A549 (cell line): ENCODE measurements around the gene SORCS2.

Experiments used
- CBX2 ChIP-seq: fragments of 200-600 bp; sonication (generic); IDR thresholded peaks from 2 replicates; pipeline ENCODE4 v1.6.1; 2016; ENCODE audit warnings: low read depth, mild to moderate bottlenecking, borderline replicate concordance
- CBX8 ChIP-seq: fragments of 200-600 bp; sonication (generic); IDR thresholded peaks from 2 replicates; pipeline ENCODE4 v1.6.1; 2016
- EP300 ChIP-seq, 2 experiments: fragments of >200 bp; sonication (Bioruptor Twin); formaldehyde crosslinking; IDR thresholded peaks; 2 replicates in 1 of 2; 3 replicates in 1 of 2; pipeline ENCODE4 v1.6.1; 2016 to 2017
- JUN ChIP-seq, 2 experiments: fragments of >200 bp; sonication (Bioruptor Twin); formaldehyde crosslinking; IDR thresholded peaks; 2 replicates in 1 of 2; 3 replicates in 1 of 2; pipeline ENCODE4 v1.6.1; 2016 to 2017
- POLR2AphosphoS2 ChIP-seq: conservative IDR thresholded peaks from 2 replicates; pipeline ENCODE4 v1.6.1; 2012; ENCODE audit warnings: low read length, improper control_type of control experiment, inconsistent platforms
- RCOR1 ChIP-seq: fragments of 150-350 bp; IDR thresholded peaks from 2 replicates; pipeline ENCODE4 v1.6.1; 2014; ENCODE audit warnings: antibody characterized with exemption, low read length, low read depth
- RFX5 ChIP-seq: fragments of 450-650 bp; IDR thresholded peaks from 2 replicates; pipeline ENCODE4 v1.7.1; 2014; ENCODE audit warnings: antibody characterized with exemption, mild to moderate bottlenecking, moderate library complexity
- RNF2 ChIP-seq: fragments of 200-600 bp; sonication (generic); IDR thresholded peaks from 2 replicates; pipeline ENCODE4 v1.6.1; 2016; ENCODE audit warnings: low read depth, mild to moderate bottlenecking, antibody characterized with exemption, moderate library complexity, borderline replicate concordance
- SREBF2 ChIP-seq: fragments of 450-650 bp; IDR thresholded peaks from 2 replicates; pipeline ENCODE4 v1.6.1; 2014; ENCODE audit warnings: mild to moderate bottlenecking, moderate library complexity
- ZFP36 ChIP-seq: fragments of 450-650 bp; IDR thresholded peaks from 2 replicates; pipeline ENCODE4 v1.6.1; 2014; ENCODE audit warnings: borderline replicate concordance; ENCODE audit not compliant: partially characterized antibody
- TF ChIP-seq, protein P1 (sequence below): IDR thresholded peaks from 2 replicates; pipeline ENCODE4 v1.6.1; 2012
- TF ChIP-seq, protein P2 (sequence below): fragments of >200 bp; sonication (Bioruptor Twin); formaldehyde crosslinking; IDR thresholded peaks from 3 replicates; pipeline ENCODE4 v1.5.1; 2016
- TF ChIP-seq, protein P3 (sequence below): fragments of 200-600 bp; sonication (generic); IDR thresholded peaks from 2 replicates; pipeline ENCODE4 v1.6.1; 2016; ENCODE audit warnings: antibody characterized with exemption, mild to moderate bottlenecking, moderate library complexity

DNA sequence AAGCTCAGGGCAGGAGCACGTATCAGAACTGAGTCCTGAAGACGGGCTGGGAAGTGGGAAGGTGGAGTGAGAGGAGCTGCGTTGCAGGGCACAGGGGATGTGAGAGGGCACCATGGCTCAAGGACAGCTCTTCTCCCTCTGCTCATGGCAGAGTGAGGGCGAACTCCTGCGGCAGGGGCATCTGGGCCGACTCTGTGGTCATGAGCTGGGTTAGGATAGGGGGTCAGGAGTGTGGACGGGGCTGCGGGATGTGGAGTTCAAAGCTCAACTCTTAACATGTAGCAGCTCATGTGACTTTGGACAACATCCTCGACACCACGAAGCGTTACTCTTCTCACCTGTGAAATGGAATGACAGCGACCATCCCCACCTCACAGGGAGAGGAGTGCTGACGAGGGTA is 19.4 kb upstream of the SORCS2 start:
- TF ChIP-seq POLR2AphosphoS2 (no peak), EP300 (IDR thresholded peaks at IDR 0.05) (no peak), RFX5 (no peak), RNF2 (no peak), RCOR1 (no peak), SREBF2 (no peak), JUN (IDR thresholded peaks at IDR 0.05) (no peak), CBX8 (no peak), ZFP36 (no peak), CBX2 (no peak)
- TF ChIP-seq, protein P1, sequence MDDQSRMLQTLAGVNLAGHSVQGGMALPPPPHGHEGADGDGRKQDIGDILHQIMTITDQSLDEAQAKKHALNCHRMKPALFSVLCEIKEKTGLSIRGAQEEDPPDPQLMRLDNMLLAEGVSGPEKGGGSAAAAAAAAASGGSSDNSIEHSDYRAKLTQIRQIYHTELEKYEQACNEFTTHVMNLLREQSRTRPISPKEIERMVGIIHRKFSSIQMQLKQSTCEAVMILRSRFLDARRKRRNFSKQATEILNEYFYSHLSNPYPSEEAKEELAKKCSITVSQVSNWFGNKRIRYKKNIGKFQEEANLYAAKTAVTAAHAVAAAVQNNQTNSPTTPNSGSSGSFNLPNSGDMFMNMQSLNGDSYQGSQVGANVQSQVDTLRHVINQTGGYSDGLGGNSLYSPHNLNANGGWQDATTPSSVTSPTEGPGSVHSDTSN = no peak
- TF ChIP-seq, protein P2, sequence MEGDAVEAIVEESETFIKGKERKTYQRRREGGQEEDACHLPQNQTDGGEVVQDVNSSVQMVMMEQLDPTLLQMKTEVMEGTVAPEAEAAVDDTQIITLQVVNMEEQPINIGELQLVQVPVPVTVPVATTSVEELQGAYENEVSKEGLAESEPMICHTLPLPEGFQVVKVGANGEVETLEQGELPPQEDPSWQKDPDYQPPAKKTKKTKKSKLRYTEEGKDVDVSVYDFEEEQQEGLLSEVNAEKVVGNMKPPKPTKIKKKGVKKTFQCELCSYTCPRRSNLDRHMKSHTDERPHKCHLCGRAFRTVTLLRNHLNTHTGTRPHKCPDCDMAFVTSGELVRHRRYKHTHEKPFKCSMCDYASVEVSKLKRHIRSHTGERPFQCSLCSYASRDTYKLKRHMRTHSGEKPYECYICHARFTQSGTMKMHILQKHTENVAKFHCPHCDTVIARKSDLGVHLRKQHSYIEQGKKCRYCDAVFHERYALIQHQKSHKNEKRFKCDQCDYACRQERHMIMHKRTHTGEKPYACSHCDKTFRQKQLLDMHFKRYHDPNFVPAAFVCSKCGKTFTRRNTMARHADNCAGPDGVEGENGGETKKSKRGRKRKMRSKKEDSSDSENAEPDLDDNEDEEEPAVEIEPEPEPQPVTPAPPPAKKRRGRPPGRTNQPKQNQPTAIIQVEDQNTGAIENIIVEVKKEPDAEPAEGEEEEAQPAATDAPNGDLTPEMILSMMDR = no peak
- TF ChIP-seq, protein P3, sequence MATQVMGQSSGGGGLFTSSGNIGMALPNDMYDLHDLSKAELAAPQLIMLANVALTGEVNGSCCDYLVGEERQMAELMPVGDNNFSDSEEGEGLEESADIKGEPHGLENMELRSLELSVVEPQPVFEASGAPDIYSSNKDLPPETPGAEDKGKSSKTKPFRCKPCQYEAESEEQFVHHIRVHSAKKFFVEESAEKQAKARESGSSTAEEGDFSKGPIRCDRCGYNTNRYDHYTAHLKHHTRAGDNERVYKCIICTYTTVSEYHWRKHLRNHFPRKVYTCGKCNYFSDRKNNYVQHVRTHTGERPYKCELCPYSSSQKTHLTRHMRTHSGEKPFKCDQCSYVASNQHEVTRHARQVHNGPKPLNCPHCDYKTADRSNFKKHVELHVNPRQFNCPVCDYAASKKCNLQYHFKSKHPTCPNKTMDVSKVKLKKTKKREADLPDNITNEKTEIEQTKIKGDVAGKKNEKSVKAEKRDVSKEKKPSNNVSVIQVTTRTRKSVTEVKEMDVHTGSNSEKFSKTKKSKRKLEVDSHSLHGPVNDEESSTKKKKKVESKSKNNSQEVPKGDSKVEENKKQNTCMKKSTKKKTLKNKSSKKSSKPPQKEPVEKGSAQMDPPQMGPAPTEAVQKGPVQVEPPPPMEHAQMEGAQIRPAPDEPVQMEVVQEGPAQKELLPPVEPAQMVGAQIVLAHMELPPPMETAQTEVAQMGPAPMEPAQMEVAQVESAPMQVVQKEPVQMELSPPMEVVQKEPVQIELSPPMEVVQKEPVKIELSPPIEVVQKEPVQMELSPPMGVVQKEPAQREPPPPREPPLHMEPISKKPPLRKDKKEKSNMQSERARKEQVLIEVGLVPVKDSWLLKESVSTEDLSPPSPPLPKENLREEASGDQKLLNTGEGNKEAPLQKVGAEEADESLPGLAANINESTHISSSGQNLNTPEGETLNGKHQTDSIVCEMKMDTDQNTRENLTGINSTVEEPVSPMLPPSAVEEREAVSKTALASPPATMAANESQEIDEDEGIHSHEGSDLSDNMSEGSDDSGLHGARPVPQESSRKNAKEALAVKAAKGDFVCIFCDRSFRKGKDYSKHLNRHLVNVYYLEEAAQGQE = no peak
